GM19324 (cell line): Measurements from ENCODE around the gene OR5AN1.
"Not testable (repeated sequence)": the region's sequence is repeated elsewhere in the genome, so short reads cannot be mapped to it uniquely, and the experiment has no call there.

ENCODE experiments used
- ATAC-seq: cut with Tn5 transposase; IDR thresholded peaks from one replicate; pipeline ENCODE4 v1.9.1; 2021; ENCODE audit warnings: mild to moderate bottlenecking, moderate library complexity; ENCODE audit not compliant: unreplicated experiment, low FRiP score

The OR5AN1 gene

GRCh38 chr11:59358595-59358994 is at the start of gene OR5AN1:
OR5AN1 (plus strand) TSS chr11:59358895; CDS start chr11:59364459, 5,564 bp downstream.
- no peak for ATAC-seq

GRCh38 chr11:59335001-59335400 is 23.7 kb upstream of the OR5AN1 start:
- no peak for ATAC-seq

- no peak for ATAC-seq
Observed at GRCh38 chr11:59336176-59336575, 22.5 kb upstream of the OR5AN1 start.

- no peak for ATAC-seq
Observed at GRCh38 chr11:59336931-59337330, 21.8 kb upstream of the OR5AN1 start.

DNA sequence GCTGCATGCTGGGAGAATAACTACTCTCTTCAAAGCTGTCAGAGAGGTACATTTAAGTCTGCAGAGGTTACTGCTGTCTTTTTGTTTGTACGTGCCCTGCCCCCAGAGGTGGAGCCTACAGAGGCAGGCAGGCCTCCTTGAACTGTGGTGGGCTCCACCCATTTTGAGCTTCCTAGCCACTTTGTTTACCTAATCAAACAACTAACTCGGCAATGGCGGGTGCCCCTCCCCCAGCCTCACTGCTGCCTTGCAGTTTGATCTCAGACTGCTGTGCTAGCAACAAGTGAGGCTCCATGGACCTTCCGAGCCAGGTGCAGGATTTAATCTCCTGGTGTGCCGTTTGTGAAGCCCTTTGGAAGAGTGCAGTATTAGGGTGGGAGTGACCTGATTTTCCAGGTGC is 9.0 kb upstream of the OR5AN1 start:
- ATAC-seq = not testable (repeated sequence)

DNA sequence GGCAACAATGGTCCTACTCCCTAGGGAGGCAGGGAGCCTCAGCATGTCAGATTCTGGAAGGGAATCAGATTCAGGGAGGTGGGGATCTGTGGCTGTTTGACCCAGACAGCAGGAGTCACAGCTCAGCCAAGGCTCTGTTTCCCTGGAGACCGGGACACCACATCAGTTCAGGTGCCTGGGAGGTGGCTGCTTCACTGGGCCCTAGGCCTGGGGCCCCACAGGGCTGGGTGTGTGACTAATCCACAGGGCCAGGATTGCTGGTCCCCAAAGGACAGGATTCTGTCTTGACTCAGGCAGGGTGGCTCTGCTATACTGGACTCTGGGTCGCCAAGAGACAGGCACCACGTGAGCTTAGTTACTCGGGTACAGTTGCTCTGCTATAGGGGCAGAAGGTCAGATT is 3.5 kb upstream of the OR5AN1 start:
- ATAC-seq = no peak

DNA sequence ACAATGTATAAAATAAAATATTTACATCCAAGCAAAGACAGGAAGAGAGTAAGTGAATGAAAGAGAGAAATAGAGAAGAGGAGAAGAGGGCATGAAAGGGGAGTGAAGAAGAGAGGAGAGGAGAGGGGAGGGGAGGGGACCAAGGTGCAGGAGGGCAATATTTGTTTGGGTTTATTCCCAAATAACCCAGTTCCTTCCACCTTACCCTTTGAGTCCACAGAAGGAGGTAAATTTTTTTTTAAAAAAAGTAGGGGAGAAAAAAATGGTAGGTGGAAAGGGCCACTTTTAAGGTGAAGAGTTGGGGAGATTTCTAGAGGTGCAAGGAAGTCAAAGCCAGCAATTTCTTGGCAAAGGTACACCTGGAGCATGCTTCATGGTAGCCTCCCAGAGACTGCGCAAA is 2.1 kb upstream of the OR5AN1 start:
- no peak for ATAC-seq

DNA sequence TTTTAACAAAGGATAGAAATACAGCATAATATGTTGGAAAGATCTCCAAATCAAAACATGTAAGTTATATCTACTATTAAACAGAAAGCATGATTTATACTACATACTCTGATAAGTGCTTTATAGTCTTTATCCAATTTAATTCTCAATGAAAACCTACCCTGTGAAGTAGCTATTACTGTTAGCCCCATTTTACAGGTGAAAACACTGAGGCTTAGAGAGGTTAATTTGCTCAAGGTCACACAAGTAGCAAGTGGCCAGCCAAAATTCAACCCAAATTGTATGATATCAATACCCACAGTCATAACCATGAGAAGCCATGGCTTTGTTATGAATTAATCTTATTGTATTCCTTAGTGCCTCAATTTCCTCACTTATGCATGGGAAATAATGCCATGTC is 675 bp upstream of the OR5AN1 start:
- no peak for ATAC-seq

DNA sequence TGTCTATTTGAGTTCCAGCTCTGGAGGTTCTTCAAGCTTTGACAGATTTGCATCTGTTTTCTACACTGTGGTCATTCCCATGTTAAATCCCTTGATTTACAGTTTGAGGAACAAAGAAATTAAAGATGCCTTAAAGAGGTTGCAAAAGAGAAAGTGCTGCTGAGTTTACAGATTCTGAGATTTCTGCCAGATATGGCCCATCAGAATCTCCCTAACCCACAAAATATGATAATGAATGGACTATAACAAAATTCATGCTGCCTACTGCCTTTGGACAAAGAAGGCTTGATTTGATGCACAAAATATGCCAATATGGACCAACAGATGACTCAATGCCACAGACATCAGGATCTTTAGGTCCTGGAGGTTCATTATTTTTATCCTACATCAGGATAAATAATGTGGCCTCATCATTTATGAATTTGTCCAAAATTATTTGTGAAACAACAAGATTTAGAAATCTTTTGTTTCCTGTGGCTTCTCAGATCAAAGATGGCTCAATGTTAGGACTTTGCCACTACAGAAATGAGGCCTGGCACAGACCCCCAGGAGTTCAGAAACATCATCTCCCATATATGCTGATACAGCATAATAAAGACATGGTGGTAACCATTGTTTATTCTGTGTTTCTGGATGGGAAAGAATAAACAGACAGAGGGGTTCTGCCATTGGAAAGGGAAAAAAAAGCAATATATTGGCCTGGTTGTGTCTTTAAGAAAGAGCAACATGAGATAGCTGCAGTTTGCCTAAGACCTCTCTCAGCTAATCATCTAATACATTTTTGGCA is 6.7 kb downstream of the OR5AN1 start:
- no peak for ATAC-seq

DNA sequence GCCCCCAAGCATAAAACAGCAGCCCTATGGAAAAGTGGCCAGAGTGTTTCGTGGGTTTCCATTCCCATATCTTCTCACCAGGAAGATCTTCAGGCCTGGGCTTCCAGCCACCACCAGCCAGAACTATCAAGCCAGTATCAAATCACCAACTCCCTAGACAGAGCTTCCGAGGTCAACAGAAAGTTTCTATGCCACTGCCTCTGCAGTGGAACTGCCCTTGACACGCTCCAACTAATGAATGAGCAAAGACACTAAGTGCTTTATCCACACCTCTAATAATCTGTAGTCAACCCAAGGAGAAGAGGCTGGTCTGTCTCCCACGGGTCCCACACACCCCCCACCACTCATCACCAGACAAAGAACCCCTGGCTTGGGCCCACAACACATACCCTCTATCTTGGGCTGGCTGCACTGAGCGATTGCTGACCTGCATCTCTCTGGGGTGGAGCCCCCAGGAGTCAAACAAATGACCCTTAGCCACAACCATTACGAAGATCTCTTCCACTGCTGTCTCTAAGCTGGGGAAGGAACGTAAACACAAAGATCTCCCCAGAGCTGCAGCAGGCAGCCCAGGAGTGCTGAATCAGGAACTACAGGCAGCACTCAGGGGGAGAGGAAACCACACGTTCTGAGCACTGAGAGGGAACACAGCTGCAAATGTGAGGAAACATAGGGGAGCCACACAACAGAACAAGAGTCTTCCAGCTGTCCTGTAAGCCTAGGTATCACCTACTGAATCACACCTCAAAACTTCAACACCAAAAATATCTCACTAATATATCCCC is 9.7 kb downstream of the OR5AN1 start:
- ATAC-seq = no peak

DNA sequence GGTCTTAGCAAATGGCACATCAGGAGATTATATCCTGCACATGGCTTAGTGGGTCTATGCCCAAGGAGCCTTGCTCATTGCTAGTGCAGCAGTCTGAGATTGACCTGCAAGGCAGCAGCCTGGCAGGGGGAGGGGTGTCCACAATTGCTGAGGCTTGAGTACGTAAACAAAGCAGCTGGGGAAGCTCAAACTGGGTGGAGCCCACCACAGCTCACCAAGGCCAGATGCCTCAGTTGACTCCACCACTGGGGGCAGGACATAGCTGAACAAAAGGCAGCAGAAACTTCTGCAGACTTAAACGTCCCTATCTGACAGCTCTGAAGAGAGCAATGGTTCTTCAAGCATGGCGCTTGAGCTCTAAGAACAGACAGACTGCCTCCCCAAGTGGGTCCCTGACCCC is 13.6 kb downstream of the OR5AN1 start:
- ATAC-seq = not testable (repeated sequence)

DNA sequence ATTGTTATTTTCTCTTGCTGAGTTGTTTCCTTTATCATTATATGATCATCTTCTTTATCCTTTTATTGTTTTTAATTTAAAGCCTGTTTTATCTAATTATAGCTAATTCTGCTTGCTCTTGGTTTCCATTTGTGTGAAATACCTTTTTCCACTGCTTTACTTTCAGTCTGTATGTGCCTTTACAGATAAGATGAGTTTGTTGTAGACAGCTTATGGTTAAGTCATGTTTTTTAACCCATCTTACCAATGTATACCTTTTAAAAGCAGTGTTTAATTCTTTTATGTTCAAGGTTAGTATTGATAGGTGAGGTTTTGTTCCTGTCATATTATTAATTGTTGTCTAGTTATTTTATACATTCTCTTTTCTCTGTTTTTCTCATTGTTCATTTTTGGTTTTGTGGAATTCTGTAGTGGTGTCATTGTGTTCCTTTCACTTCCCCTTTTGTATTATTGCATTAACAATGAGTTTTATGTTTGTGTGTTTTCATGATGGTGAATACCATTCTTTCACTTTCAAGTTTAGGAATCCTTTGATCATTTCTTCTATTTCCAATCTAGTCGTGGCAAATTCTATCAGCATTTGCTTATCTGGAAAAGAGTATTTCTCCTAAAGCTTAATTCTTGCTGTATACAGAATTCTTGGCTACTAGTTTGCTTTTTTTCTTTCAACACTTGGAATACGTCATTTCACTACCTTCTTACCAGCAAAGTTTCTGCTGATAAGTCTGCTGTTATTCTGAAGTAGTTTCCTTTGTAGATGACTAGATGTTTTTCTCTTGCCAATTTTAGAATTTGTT is 21.8 kb downstream of the OR5AN1 start:
- peak; percentile 83 for ATAC-seq

DNA sequence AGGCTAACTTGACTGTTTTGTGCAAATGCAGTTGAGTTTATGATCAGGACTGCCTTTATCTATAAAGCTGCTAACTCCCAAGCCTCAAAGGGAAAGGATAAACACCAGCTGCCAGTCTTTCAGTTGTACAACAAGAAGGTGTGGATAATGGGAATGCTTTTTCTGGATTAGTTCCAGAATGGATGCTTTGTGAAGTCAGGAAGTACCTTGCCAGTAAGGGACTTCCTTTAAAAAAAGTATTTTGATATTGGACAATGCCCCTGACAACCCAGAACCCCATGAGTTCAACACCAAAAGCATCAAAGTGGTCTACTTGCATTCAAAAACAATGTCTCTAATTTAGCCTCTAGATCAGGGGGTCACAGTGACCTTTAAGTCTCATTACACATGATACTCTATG is 35.5 kb downstream of the OR5AN1 start:
- ATAC-seq = no peak

GRCh38 chr11:59400461-59401261 is 42.0 kb downstream of the OR5AN1 start:
- no peak for ATAC-seq

DNA sequence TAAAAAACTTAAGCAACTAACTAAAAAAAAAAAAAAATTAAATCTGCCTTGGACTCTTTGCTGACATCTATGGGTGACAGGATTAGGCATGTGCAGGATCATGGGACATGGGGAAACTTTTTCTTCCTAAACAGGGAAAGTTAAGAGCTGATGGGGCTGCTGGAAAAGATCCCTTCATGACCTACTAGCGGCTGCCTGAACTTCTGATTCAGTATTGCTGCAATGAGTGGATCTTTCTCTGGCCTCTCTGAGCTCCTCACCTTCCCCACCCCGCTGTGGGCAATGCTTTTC is 42.5 kb downstream of the OR5AN1 start:
- no peak for ATAC-seq

- ATAC-seq = no peak
Observed at GRCh38 chr11:59403546-59403945, 44.9 kb downstream of the OR5AN1 start.

DNA sequence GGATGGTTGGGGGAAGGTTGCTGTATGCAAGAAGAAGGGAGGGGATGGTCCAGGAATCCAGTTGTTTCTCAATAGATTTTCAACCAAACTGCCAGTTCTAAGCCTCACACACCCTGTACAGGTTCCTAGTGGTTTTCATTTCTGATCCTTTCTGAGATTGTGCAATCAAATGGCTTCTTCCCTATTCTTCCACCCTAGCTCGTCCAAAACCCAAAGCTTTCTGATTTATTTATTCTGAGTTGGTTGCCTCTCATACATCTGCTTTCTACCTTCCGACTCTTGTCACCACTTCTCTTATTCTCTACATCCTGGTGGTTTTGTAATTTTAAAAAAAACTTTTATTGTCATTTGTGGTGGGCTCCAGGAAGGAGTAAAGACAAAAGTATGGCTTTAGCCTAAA is 55.0 kb downstream of the OR5AN1 start:
- ATAC-seq = no peak

DNA sequence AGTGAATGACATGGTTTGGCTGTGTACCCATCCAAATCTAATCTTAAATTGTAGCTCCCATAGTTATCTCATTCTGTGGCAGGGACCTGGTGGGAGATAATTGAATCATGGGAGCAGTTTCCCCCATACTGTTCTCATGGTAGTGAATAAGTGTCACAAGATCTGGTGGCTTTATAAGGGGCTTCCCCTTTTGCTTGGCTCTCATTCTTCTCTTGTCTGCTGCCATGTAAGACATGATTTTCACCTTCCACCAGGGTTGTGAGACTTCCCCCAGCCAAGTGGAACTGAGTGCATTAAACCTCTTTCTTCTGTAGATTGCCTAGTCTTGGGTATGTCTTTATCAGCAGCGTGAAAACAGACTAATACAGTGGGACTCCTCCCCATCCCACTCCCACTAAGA is 56.4 kb downstream of the OR5AN1 start:
- no peak for ATAC-seq

DNA sequence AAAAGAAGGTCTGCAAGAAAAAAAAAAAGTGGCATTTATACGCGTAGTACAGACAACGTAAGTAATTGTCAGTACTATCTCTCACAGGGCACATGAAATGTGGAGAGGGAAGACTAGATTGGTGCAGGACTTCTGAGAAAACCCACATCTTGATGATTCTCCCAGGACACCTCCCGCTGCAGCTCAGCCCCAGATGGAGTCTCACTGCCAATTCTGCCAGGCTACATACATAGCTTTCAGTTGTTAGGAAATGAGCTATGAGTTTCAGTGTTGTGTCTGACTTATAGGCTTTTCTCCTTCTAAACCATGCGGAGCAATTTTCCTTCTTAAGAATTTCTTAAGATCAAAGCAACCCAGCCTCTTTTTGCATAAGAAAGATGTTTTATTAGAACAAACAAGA is 57.9 kb downstream of the OR5AN1 start:
- ATAC-seq = no peak

- no peak for ATAC-seq
Observed at GRCh38 chr11:59417023-59417422, 58.3 kb downstream of the OR5AN1 start.

DNA sequence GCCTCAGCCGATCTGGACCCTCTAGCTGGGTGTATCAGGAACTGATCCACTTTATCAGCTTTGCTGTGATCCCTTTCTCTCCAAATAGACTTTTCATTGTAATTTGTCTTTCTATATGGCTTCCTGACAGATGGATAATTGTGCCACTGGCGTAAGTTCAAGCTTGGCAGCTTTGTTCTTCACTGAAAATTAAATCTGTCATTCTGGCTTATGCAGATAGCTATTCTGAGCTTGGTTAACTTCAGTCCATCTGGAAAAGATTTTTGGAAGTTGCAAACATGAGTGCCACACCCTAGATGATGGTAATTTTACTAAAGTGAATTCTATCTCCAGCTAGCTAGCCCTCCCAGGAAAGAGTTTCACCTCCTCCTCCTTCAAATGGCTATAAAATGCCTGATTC is 59.5 kb downstream of the OR5AN1 start:
- no peak for ATAC-seq
